Activated T-cell treated with anti-CD3 and anti-CD28 coated beads for 1 hour (primary cell): ENCODE data around the gene LPIN1.
"Not testable (repeated sequence)": the region's sequence is repeated elsewhere in the genome, so short reads cannot be mapped to it uniquely, and the experiment has no call there.

Experiments used
- DNase-seq: peaks from one replicate; pipeline ENCODE4 v3.0.0-alpha.2; 2020; ENCODE audit warnings: low read depth

The LPIN1 gene

GRCh38 chr2:11715987-11716652, 30.3 kb upstream of the LPIN1 start:
- DNase-seq: no peak

- no peak for DNase-seq
These were observed 29.6 kb upstream of the LPIN1 start for GRCh38 chr2:11716689-11717321.

DNA sequence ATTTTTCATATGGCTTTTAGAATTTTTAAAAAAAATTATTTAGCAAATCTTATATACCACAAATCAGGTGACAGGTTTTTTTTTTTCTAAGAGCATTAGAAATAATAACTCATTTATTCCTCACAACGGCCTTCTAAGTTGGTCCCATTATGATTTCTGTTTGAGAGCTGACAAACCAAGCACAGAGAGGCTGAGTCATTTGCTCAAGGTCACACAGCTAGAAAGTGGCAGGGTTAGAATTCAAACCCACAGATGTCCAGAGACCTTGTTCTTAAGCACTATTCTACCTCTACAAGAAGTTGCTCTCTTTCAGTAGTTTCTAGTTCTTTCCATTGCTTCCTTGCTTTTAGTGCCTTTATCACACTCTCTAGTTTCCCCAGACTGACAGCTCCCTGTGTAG, 28.8 kb upstream of the LPIN1 start:
- no peak for DNase-seq

GRCh38 chr2:11718606-11719005, 27.8 kb upstream of the LPIN1 start:
- DNase-seq: no peak

DNA sequence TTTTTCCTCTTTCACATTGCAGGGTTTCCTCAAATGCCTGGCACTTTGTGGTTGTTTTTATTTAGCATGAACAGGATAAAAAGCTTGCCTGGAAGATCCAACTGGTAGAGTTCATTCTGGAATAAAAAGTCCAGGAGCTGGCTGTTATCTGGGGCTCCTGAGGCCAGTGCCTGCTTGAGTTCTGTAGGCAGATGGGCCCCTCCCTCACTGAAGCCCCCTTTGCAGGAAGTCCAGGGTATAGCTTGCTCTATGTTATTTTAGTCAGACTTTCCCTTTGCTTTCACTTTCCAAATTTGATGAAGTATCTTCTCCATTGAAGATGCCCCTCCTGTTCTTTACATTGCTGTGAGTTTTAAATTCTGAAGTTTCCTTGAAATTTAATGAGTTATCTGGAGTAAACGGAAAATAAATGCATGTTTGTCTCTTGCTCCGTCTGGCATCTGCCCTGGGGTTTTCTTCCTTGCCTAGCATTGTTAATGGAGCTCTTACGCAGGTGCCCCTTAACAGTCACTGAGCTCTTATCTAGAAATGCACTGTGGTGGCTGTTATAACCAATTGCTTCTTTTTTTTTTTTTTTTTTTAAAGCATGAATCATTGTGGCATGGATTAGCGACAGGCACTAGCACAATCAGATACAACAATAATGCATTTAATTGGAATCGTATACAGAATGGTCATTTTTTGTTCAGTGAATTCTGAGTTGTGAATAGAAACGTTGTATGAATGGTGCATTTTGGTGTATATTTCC, 27.0 kb upstream of the LPIN1 start:
- no peak for DNase-seq

- DNase-seq: no peak
These were observed 25.7 kb upstream of the LPIN1 start for GRCh38 chr2:11720752-11721151.

- no peak for DNase-seq
These were observed 24.0 kb upstream of the LPIN1 start for GRCh38 chr2:11722292-11723060.

- no peak for DNase-seq
These were observed 23.4 kb upstream of the LPIN1 start for GRCh38 chr2:11723061-11723371.

GRCh38 chr2:11724151-11724550, 22.3 kb upstream of the LPIN1 start:
- no peak for DNase-seq

DNA sequence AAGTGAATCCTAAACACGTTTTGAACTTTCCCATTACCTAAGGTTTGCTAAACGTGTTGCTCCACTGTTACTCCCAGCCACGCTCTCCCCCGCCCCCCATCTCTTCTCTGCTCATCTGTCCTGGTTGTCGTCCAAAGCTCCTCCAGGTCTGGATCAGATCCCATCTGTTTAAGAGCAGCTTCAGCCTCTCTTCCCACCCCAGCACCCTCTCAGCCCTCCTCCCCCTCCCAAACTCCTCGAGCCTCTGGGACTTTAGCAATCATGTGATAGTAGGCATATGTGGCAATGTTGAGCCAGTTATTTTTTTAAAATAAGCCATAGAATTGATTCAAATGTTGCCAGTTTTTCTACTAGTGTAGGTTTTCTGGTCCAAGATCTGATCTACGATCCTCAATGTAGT, 20.0 kb upstream of the LPIN1 start:
- no peak for DNase-seq

GRCh38 chr2:11729362-11730212, 16.8 kb upstream of the LPIN1 start:
- DNase-seq: no peak

DNA sequence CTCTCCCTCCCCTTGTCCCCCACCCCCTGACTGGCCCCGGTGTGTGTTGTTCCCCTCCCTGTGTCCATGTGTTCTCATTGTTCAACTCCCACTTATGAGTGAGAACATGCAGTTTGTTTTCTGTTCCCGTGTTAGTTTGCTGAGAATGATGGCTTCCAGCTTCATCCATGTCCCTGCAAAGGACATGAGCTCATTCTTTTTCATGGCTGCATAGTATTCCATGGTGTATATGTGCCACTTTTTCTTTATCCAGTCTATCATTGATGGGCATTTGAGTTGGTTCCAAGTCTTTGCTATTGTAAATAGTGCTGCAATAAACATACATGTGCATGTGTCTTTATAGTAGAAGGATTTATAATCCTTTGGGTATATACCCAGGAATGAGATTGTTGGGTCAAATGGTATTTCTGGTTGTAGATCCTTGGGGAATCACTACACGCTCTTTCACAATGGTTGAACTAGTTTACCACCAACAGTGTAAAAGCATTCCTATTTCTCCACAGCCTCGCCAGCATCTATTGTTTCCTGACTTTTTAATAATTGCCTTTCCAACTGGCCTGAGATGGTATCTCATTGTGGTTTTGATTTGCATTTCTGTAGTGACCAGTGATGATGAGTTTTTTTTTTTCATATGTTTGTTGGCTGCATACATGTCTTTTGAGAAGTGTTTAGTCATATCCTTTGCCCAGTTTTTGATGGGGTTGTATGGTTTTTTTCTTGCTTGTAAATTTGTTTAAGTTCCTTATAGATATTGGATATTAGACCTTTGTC, 15.0 kb upstream of the LPIN1 start:
- not testable (repeated sequence) for DNase-seq

DNA sequence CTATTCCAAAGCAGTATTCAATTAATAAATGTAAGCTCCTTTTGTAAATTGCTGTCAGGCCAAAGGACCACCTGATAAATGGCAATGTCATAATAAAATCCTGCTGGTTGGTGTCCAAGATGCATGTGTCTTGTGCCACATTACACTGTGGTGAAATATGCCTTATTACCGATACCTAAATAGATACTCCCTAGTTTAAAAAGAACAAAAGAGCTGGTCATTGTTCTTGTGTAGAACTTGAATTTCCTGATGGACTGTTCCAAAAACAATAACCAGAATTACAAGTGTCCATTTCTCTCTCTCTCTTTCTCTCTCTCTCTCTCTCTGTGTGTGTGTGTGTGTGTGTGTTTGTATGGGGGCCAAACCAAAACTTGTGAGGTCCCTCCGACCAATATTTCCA, 13.8 kb upstream of the LPIN1 start:
- DNase-seq: no peak

DNA sequence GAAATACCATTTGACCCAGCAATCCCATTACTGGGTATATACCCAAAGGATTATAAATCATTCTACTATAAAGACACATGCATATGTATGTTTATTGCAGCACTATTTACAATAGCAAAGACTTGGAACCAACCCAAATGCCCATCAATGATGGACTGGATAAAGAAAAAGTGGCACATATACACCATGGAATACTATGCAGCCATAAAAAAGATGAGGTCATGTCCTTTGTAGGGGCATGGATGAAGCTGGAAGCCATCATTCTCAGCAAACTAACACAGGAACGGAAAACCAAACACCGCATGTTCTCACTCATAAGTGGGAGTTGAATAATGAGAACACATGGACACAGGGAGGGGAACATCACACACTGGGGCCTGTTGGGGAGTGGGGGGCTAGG, 8.6 kb upstream of the LPIN1 start:
- not testable (repeated sequence) for DNase-seq

- DNase-seq: no peak
These were observed 7.6 kb upstream of the LPIN1 start for GRCh38 chr2:11738589-11739436.

DNA sequence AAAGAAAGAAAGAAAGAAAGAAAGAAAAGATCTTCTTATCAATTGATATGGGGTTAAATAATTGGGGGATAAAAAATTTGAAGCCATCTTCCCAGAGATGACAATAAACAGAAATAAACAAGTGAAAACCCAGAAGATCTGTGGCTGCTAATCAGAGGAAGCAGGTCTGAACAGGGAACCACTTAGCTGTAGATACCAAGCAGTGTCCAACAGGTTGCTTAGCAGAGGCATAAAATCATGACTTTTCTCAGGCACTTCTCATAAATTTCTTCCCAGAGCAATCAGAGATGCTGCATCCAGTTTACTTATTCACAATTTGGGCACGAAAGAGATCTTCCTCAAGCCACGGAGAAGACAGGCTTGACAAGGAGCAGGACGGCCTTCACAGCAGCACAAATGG, 5.7 kb upstream of the LPIN1 start:
- no peak for DNase-seq

GRCh38 chr2:11742317-11742701, 4.1 kb upstream of the LPIN1 start:
- no peak for DNase-seq

DNA sequence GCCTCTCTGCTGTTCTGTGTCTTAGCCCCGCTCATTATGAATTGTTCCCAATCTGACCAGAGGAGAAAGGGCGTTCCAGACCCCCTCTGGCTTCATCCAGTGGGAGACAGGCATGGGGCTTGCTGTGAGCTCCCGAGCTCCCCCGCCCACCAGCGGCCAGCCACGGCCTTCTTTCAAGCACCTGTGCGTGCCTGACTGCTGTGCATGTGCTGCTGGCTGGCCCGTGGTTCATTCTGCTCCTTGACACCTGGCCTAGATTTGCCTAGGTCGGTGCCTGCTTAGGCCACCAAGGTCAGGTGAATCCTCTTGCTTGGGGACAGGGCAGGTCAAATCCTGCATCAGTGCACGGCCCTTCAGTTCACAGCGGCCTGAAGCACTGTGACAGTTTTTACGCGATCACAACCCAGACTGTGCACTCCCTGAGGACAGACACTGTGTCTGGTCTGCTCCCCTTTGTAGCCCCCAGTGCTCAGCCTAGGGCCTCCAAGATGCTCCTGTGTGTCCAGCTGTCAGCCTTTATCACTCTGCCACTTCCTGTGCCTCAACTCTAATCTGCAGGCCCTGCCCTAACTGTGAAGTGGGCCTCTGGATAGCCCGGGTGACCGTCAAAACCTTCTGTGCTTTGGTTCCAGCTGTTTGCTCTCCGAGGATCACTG, 3.6 kb upstream of the LPIN1 start:
- no peak for DNase-seq

DNA sequence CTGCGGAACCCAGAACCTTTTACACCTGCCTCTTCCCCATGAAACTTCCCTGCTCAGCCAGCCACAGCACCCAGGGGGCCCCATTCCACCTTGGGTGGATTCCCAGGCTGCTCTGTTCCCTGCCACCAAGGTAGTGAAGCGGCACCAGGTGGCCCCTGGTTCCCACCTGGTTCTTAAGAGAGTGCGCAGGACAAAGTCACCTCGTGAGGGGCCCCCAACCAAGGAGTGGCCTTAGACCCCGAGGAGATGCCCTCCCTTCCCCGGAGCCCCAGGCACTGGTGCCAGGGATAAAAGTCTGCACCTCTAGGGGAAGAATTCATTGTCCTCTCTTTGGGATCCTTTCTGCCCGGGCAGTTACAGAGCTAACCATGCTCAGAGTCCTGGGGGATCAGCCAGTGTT, 3.1 kb upstream of the LPIN1 start:
- DNase-seq: no peak
